NB4 (cell line): ENCODE results near the gene DNMT3A.

Experiments
- MYC ChIP-seq: IDR thresholded peaks from 2 replicates; pipeline ENCODE4 v1.6.1; 2011; ENCODE audit warnings: low read depth, low read length
- POLR2A ChIP-seq: IDR thresholded peaks from 2 replicates; pipeline ENCODE4 v1.6.1; 2011; ENCODE audit warnings: mild to moderate bottlenecking; ENCODE audit not compliant: insufficient read length; ENCODE audit errors: extremely low read depth
- TF ChIP-seq, protein P1 (sequence below): IDR thresholded peaks from one replicate; pipeline ENCODE4 v1.5.1; 2012; ENCODE audit warnings: low read depth, low read length
- TF ChIP-seq, protein P2 (sequence below): IDR thresholded peaks from 2 replicates; pipeline ENCODE4 v1.6.1; 2011; ENCODE audit warnings: low read depth, low read length

DNA sequence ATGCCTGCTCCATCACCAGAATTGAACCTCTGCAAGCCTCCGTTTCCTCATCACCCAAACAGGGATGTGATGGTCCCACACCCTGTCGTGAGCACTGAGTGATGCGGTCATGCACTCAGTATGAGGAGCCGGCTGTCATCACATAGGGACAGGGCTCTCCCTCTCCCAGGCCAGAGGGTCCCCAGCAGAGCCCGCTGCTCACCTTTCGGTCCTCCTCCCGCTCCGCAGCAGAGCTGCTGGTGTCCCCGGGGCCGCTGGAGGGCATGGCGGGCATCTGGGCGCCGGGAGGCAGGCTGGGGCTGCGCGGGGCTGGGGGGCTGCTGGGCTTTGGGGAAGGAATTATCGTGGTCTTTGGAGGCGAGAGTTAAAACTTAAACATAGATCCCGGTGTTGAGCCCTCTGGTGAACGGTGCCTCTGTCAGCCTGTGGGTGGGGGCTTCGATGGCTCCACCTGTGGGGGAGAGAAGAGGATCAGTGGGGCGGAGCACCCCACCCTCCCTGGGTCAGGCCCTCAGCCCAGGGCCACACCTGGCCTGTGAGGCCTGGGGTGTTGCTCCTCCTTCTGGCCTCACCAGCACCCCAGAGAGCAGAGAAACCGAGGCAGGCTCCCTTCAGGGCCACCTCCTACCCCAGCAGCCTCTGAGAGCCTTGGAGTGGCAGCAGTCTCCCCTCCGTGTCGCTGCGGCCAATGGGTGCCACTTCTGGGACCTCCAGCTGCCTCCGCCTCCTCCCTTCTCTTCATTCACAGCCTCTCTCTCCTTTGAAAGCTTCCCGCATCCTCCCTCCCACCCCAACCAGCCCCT lies 27.8 kb downstream of the DNMT3A start:
- TF ChIP-seq, protein P1, sequence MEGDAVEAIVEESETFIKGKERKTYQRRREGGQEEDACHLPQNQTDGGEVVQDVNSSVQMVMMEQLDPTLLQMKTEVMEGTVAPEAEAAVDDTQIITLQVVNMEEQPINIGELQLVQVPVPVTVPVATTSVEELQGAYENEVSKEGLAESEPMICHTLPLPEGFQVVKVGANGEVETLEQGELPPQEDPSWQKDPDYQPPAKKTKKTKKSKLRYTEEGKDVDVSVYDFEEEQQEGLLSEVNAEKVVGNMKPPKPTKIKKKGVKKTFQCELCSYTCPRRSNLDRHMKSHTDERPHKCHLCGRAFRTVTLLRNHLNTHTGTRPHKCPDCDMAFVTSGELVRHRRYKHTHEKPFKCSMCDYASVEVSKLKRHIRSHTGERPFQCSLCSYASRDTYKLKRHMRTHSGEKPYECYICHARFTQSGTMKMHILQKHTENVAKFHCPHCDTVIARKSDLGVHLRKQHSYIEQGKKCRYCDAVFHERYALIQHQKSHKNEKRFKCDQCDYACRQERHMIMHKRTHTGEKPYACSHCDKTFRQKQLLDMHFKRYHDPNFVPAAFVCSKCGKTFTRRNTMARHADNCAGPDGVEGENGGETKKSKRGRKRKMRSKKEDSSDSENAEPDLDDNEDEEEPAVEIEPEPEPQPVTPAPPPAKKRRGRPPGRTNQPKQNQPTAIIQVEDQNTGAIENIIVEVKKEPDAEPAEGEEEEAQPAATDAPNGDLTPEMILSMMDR: no peak
- TF ChIP-seq, protein P2, sequence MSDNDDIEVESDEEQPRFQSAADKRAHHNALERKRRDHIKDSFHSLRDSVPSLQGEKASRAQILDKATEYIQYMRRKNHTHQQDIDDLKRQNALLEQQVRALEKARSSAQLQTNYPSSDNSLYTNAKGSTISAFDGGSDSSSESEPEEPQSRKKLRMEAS: no peak
- no peak for TF ChIP-seq POLR2A
- TF ChIP-seq MYC: no peak
